Esophagus squamous epithelium (tissue), 5 donors: ENCODE results near the gene DDX20. TPM values are rescaled to one million over a fixed set of nuclear protein-coding genes. Genes with fewer than 3 reads are reported as not detected.
A peak's percentile ranks its signal among the peaks of the same experiment; 100 is the strongest.
"Not testable (repeated sequence)": the region's sequence is repeated elsewhere in the genome, so short reads cannot be mapped to it uniquely, and the experiment has no call there.

Source experiments
- DNase-seq: peaks from one replicate; lab custom pipeline; 2025; lab: John Stamatoyannopoulos, UW
- H3K27ac ChIP-seq, 4 donors: fragments of 200-600 bp; sonication (generic); one replicate each; pipeline ENCODE4 v1.5.1; 2016 to 2019; ENCODE audit warnings: mild to moderate bottlenecking in 1 of 4
- H3K27me3 ChIP-seq, 4 donors: fragments of 200-600 bp; sonication (generic); 1 replicate in 3 of 4; 2 replicates in 1 of 4; pipeline versions ENCODE4 v1.5.1 to v1.6.0; 2017 to 2021; ENCODE audit warnings: antibody characterized with exemption in 1 of 4
- H3K36me3 ChIP-seq, 3 donors: fragments of 200-600 bp; sonication (generic); one replicate each; pipeline ENCODE4 v1.5.1; 2016 to 2019
- H3K4me1 ChIP-seq, 3 donors: fragments of 200-600 bp; sonication (generic); one replicate each; pipeline ENCODE4 v1.5.1; 2017 to 2019
- H3K4me3 ChIP-seq, 4 donors: fragments of 200-600 bp; sonication (generic); 1 replicate in 3 of 4; 2 replicates in 1 of 4; pipeline ENCODE4 v1.5.1; 2016 to 2019; ENCODE audit warnings: mild to moderate bottlenecking in 2 of 4, moderate library complexity in 1 of 4
- H3K9me3 ChIP-seq, 3 donors: fragments of 200-600 bp; sonication (generic); one replicate each; pipeline ENCODE4 v1.5.1; 2016 to 2019
- CTCF ChIP-seq, 6 experiments: fragments of 450-650 bp in 4 of 6; fragments of 200-600 bp in 2 of 6; sonication (generic) in 2 of 6; IDR thresholded peaks; one replicate each; pipeline ENCODE4 v1.5.1; 2016 to 2019; ENCODE audit warnings: antibody characterized with exemption in 6 of 6, mild to moderate bottlenecking in 4 of 6, moderate library complexity in 4 of 6
- POLR2A ChIP-seq, 4 donors: fragments of 450-650 bp; IDR thresholded peaks; one replicate each; pipeline ENCODE4 v1.6.1; 2017; ENCODE audit warnings: antibody characterized with exemption in 4 of 4, mild to moderate bottlenecking in 4 of 4, moderate library complexity in 3 of 4
- WGBS, 2 donors: methylation state at CpG; one replicate each; pipeline ENCODE4 v1.1.5; 2018; 5-methylcytosine and 5-hydroxymethylcytosine counted together
- intact Hi-C: fragments of 100-400 bp; cut with DNase I; formaldehyde crosslinking; loops from one replicate; pipeline ENCODE4 v1.15.0; 2022
- total RNA-seq, 4 donors: library from RNA; depleted of rRNA; stranded (reverse); fragments of >200 nt; gene quantifications; one replicate each; pipeline ENCODE4 v1.1.0, GENCODE V29; 2016
- donor health status: DM: yes; HTN: yes; CAD: no.

Gene DDX20
- total RNA-seq, 4 donors from 2014 or later: 7.2 to 23.8 (median 11.5) TPM

GRCh38 chr1:111738133-111738435, 17.6 kb upstream of the DDX20 start:
- intact Hi-C loops: no loop called here
- no peaks in the 10 kb centered on the region for H3K9me3 ChIP-seq
- peaks cover 0 to 12% (median 0%) of the 10 kb centered on the region in 4 donors for H3K27me3 ChIP-seq
- no peak for DNase-seq
- peaks cover 30 to 78% (median 47%) of the 10 kb centered on the region in 3 donors for H3K4me1 ChIP-seq
- TF ChIP-seq CTCF (IDR thresholded peaks at IDR 0.05) (no peak), POLR2A (IDR thresholded peaks at IDR 0.05) (no peak)
- 12 to 13% methylated on average over 8 of the region's 9 CpGs for WGBS, 2 donors
- peaks cover 0 to 5% (median 0%) of the 10 kb centered on the region in 3 donors for H3K36me3 ChIP-seq
- H3K4me3 ChIP-seq: peak overlapping the region; percentile 64 to 78 (median 69)
- peak overlapping the region; percentile 93 to 97 (median 95) for H3K27ac ChIP-seq

- peaks cover 28 to 73% (median 42%) of the 10 kb centered on the region in 3 donors for H3K4me1 ChIP-seq
- WGBS, 2 donors: 0 to 1% methylated on average over 17 to 28 of the region's 61 CpGs
- H3K27me3 ChIP-seq: peaks cover 0 to 12% (median 0%) of the 10 kb centered on the region in 4 donors
- intact Hi-C loops: no loop called here
- peak overlapping the region; percentile 93 to 97 (median 95) for H3K27ac ChIP-seq
- H3K4me3 ChIP-seq: peak overlapping the region; percentile 64 to 78 (median 69)
- peak in 1 of 6 experiments; percentile 4 for TF ChIP-seq CTCF (IDR thresholded peaks at IDR 0.05)
- TF ChIP-seq POLR2A (IDR thresholded peaks at IDR 0.05): peak in 2 of 4 donors; percentile 62 to 63
- no peaks in the 10 kb centered on the region for H3K9me3 ChIP-seq
- DNase-seq: no peak
- peaks cover 0 to 5% (median 0%) of the 10 kb centered on the region in 3 donors for H3K36me3 ChIP-seq
Measured at GRCh38 chr1:111738436-111739193, 17.1 kb upstream of the DDX20 start.

- TF ChIP-seq CTCF (IDR thresholded peaks at IDR 0.05) (peak in 1 of 6 experiments; percentile 4), POLR2A (IDR thresholded peaks at IDR 0.05) (peak in 3 of 4 donors; percentile 5 to 88 (median 83))
- Histone ChIP-seq H3K27me3 (peaks cover 0 to 12% (median 0%) of the 10 kb centered on the region in 4 donors), H3K27ac (peak within 1 kb of the TSS; percentile 93 to 97 (median 95)), H3K36me3 (peaks cover 0 to 5% (median 0%) of the 10 kb centered on the region in 3 donors), H3K4me3 (peak within 1 kb of the TSS; percentile 64 to 78 (median 69)), H3K9me3 (no peaks in the 10 kb centered on the region), H3K4me1 (peaks cover 21 to 65% (median 35%) of the 10 kb centered on the region in 3 donors)
- DNase-seq: peak; percentile 37
- 0% methylated on average over 8 of the region's 59 CpGs; no CpG with 5 or more reads in 1 of the 2 donors for WGBS, 2 donors
- intact Hi-C loops: no loop called here
Measured at GRCh38 chr1:111739194-111739924, 16.3 kb upstream of the DDX20 start, which contains the start of gene INKA2. Gene INKA2 (minus strand): TSS chr1:111739395. CDS start chr1:111739242, 153 bp downstream.

- Histone ChIP-seq H3K4me1 (peaks cover 17 to 59% (median 31%) of the 10 kb centered on the region in 3 donors), H3K36me3 (peaks cover 0 to 5% (median 0%) of the 10 kb centered on the region in 3 donors), H3K9me3 (no peaks in the 10 kb centered on the region), H3K27ac (peak overlapping the region; percentile 93 to 97 (median 95)), H3K4me3 (peak overlapping the region; percentile 64 to 78 (median 69)), H3K27me3 (peaks cover 0 to 12% (median 0%) of the 10 kb centered on the region in 4 donors)
- DNase-seq: no peak
- TF ChIP-seq POLR2A (IDR thresholded peaks at IDR 0.05) (no peak), CTCF (IDR thresholded peaks at IDR 0.05) (no peak)
- WGBS, 2 donors: 0 to 3% methylated on average over 7 to 34 of the region's 63 CpGs
- intact Hi-C loops: loop anchor here (10.0 kb wide), 1 partner anchor 235 kb away; the partner anchor contains the start of genes ADORA3 and TMIGD3
Measured at GRCh38 chr1:111739925-111740765, 15.6 kb upstream of the DDX20 start.

GRCh38 chr1:111742292-111742691, 13.4 kb upstream of the DDX20 start:
- H3K27ac ChIP-seq: peak overlapping the region in 3 of 4 donors; percentile 1 to 30 (median 23)
- H3K4me1 ChIP-seq: peaks cover 15 to 52% (median 17%) of the 10 kb centered on the region in 3 donors
- not testable (repeated sequence) for DNase-seq, H3K9me3 ChIP-seq, H3K36me3 ChIP-seq, H3K4me3 ChIP-seq
- intact Hi-C loops: loop anchor here (10.0 kb wide), 1 partner anchor 237 kb away; the partner anchor contains the start of genes ADORA3 and TMIGD3
- 89 to 97% methylated on average over 8 to 12 of the region's 14 CpGs for WGBS, 2 donors
- H3K27me3 ChIP-seq: peaks cover 0 to 12% (median 0%) of the 10 kb centered on the region in 4 donors
